ENCODE data around the gene TLL1. TPM values are rescaled to one million over a fixed set of nuclear protein-coding genes. Genes with fewer than 3 reads are reported as not detected.

The TLL1 gene
- total RNA-seq, 1 experiment from 2014 or later: 0.37 TPM

DNA sequence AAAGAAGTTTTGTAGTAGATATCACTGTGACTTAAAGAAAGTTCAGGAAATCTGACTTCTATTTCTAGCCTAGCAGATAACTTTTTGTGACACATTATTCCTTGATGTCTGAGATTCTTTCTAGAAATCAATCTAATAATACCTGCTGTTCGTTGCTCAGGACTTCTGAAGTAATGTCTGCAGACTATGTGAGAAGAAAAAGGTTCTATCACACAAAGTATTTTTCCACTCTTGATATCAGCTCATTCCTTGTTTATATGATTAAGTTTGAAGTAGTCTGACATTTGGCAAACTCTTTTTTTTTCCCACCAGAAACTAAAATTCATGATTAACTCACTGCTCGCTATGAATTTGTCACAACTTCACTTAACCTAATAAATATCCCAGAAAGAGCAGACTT, 56.6 kb downstream of the TLL1 start:
- TF ChIP-seq SRF (IDR thresholded peaks at IDR 0.05; ENCODE audit: low read depth) (no peak), POLR2AphosphoS5 (IDR thresholded peaks at IDR 0.05; ENCODE audit: low read depth, low read length) (no peak), TCF7L2 (IDR thresholded peaks at IDR 0.05; ENCODE audit: borderline replicate concordance, extremely low read depth, insufficient read depth, insufficient read length) (no peak), YY1 (IDR thresholded peaks at IDR 0.05; ENCODE audit: extremely low read depth, insufficient replicate concordance, low read depth, low read length) (no peak)
- TF ChIP-seq, protein P1, sequence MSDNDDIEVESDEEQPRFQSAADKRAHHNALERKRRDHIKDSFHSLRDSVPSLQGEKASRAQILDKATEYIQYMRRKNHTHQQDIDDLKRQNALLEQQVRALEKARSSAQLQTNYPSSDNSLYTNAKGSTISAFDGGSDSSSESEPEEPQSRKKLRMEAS (IDR thresholded peaks at IDR 0.05): no peak
- TF ChIP-seq, protein P2, sequence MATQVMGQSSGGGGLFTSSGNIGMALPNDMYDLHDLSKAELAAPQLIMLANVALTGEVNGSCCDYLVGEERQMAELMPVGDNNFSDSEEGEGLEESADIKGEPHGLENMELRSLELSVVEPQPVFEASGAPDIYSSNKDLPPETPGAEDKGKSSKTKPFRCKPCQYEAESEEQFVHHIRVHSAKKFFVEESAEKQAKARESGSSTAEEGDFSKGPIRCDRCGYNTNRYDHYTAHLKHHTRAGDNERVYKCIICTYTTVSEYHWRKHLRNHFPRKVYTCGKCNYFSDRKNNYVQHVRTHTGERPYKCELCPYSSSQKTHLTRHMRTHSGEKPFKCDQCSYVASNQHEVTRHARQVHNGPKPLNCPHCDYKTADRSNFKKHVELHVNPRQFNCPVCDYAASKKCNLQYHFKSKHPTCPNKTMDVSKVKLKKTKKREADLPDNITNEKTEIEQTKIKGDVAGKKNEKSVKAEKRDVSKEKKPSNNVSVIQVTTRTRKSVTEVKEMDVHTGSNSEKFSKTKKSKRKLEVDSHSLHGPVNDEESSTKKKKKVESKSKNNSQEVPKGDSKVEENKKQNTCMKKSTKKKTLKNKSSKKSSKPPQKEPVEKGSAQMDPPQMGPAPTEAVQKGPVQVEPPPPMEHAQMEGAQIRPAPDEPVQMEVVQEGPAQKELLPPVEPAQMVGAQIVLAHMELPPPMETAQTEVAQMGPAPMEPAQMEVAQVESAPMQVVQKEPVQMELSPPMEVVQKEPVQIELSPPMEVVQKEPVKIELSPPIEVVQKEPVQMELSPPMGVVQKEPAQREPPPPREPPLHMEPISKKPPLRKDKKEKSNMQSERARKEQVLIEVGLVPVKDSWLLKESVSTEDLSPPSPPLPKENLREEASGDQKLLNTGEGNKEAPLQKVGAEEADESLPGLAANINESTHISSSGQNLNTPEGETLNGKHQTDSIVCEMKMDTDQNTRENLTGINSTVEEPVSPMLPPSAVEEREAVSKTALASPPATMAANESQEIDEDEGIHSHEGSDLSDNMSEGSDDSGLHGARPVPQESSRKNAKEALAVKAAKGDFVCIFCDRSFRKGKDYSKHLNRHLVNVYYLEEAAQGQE (IDR thresholded peaks at IDR 0.05; ENCODE audit: low read depth): no peak
- TF ChIP-seq, protein P3, sequence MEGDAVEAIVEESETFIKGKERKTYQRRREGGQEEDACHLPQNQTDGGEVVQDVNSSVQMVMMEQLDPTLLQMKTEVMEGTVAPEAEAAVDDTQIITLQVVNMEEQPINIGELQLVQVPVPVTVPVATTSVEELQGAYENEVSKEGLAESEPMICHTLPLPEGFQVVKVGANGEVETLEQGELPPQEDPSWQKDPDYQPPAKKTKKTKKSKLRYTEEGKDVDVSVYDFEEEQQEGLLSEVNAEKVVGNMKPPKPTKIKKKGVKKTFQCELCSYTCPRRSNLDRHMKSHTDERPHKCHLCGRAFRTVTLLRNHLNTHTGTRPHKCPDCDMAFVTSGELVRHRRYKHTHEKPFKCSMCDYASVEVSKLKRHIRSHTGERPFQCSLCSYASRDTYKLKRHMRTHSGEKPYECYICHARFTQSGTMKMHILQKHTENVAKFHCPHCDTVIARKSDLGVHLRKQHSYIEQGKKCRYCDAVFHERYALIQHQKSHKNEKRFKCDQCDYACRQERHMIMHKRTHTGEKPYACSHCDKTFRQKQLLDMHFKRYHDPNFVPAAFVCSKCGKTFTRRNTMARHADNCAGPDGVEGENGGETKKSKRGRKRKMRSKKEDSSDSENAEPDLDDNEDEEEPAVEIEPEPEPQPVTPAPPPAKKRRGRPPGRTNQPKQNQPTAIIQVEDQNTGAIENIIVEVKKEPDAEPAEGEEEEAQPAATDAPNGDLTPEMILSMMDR (IDR thresholded peaks at IDR 0.05 in 2 of 3, conservative IDR thresholded peaks at IDR 0.05 in 1 of 3; ENCODE audit: borderline replicate concordance in 1 of 3, insufficient read depth in 1 of 3, low read depth in 2 of 3, low read length in 2 of 3): no peak
- TF ChIP-seq, protein P4, sequence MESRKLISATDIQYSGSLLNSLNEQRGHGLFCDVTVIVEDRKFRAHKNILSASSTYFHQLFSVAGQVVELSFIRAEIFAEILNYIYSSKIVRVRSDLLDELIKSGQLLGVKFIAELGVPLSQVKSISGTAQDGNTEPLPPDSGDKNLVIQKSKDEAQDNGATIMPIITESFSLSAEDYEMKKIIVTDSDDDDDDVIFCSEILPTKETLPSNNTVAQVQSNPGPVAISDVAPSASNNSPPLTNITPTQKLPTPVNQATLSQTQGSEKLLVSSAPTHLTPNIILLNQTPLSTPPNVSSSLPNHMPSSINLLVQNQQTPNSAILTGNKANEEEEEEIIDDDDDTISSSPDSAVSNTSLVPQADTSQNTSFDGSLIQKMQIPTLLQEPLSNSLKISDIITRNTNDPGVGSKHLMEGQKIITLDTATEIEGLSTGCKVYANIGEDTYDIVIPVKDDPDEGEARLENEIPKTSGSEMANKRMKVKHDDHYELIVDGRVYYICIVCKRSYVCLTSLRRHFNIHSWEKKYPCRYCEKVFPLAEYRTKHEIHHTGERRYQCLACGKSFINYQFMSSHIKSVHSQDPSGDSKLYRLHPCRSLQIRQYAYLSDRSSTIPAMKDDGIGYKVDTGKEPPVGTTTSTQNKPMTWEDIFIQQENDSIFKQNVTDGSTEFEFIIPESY (IDR thresholded peaks at IDR 0.05; ENCODE audit: extremely low read depth, insufficient replicate concordance, low read length): no peak
- Histone ChIP-seq H3K4me2 (ENCODE audit: low read length) (no peak overlapping the region), H3K27me3 (ENCODE audit: insufficient read depth, low read length) (no peaks in the 10 kb centered on the region), H2AFZ (ENCODE audit: low read depth, low read length, poor library complexity, severe bottlenecking) (no peak overlapping the region), H3K27ac (ENCODE audit: low read depth, low read length) (no peak overlapping the region), H4K20me1 (ENCODE audit: insufficient read depth) (no peaks in the 10 kb centered on the region), H3K9me3 (ENCODE audit: control insufficient read depth in 1 of 2, insufficient read depth in 1 of 2, low read depth in 1 of 2, low read length in 2 of 2) (no peaks in the 10 kb centered on the region), H3K36me3 (ENCODE audit: control insufficient read depth in 1 of 2, insufficient read depth in 2 of 2, low read length in 2 of 2) (no peaks in the 10 kb centered on the region), H3K4me3 (replicated peaks in 1 of 2; ENCODE audit: low read depth in 1 of 2, low read length in 2 of 2) (no peak overlapping the region), H3K4me1 (ENCODE audit: control insufficient read depth in 1 of 2, insufficient read depth in 2 of 2, low read length in 2 of 2) (no peaks in the 10 kb centered on the region), H3K79me2 (ENCODE audit: insufficient read depth, low read length) (no peaks in the 10 kb centered on the region), H3K9me2 (ENCODE audit: insufficient read depth) (no peaks in the 10 kb centered on the region), H3K9ac (ENCODE audit: low read length) (no peak overlapping the region)
- ChIA-PET CTCF (no interaction called here), POLR2A (no interaction called here), RAD21 (ENCODE audit: low non-redundant PET in 1 of 2, low total read pairs in 2 of 2, uncharacterized antibody in 2 of 2, unreplicated experiment in 2 of 2) (no interaction called here)
- intact Hi-C loops (cut with micrococcal nuclease): no loop called here
- ATAC-seq: no peak
- BruUV-seq (replicated peaks): no TSS peak
- no peak for DNase-seq (ENCODE audit: low read depth, low spot score)

Data from HCT116 (cell line).